Small intestine (tissue), 7 donors: ENCODE data around the gene SPR. TPM values are rescaled to one million over a fixed set of nuclear protein-coding genes. Genes with fewer than 3 reads are reported as not detected.

Experiments
- DNase-seq, 2 donors: peaks; one replicate each; pipeline versions ENCODE4 v3.0.0 to v3.0.0-alpha.2; 2013
- FAIRE-seq: peaks from 2 replicates; lab custom pipeline; 2012; peaks lifted over from hg19 to GRCh38; lab: Jason Lieb, UNC
- H3K27ac ChIP-seq, 3 donors: one replicate each; pipeline ENCODE4 v1.5.1; 2013; ENCODE audit warnings: low read length in 2 of 3, mild to moderate bottlenecking in 2 of 3, control low read depth in 1 of 3, inconsistent platforms in 1 of 3, low read depth in 1 of 3, moderate library complexity in 1 of 3
- H3K27me3 ChIP-seq, 3 donors: one replicate each; pipeline ENCODE4 v1.6.1; 2013; ENCODE audit warnings: low read length in 3 of 3, inconsistent platforms in 1 of 3; ENCODE audit not compliant: control insufficient read depth in 3 of 3, insufficient read depth in 3 of 3
- H3K36me3 ChIP-seq, 3 donors: one replicate each; pipeline ENCODE4 v1.6.1; 2013; ENCODE audit warnings: low read length in 3 of 3, inconsistent platforms in 1 of 3, low read depth in 1 of 3, mild to moderate bottlenecking in 1 of 3, moderate library complexity in 1 of 3; ENCODE audit not compliant: control insufficient read depth in 3 of 3, insufficient read depth in 2 of 3
- H3K4me1 ChIP-seq, 3 donors: one replicate each; pipeline ENCODE4 v1.6.1; 2013; ENCODE audit warnings: low read length in 2 of 3, inconsistent platforms in 1 of 3, low read depth in 1 of 3, mild to moderate bottlenecking in 1 of 3, moderate library complexity in 1 of 3; ENCODE audit not compliant: control insufficient read depth in 3 of 3, insufficient read depth in 2 of 3
- H3K4me3 ChIP-seq, 3 donors: one replicate each; pipeline ENCODE4 v1.5.1; 2013; ENCODE audit warnings: low read length in 3 of 3, control low read depth in 1 of 3, inconsistent platforms in 1 of 3, low read depth in 1 of 3, mild to moderate bottlenecking in 1 of 3, moderate library complexity in 1 of 3
- H3K9me3 ChIP-seq, 2 donors: one replicate each; pipeline ENCODE4 v1.6.1; 2013; ENCODE audit warnings: low read depth in 1 of 2, low read length in 1 of 2; ENCODE audit not compliant: control insufficient read depth in 2 of 2, insufficient read depth in 1 of 2
- WGBS, 3 donors: extraction: QIAGEN DNeasy Blood & Tissue Kit; methylation state at CpG; one replicate each; pipeline ENCODE4 v1.1.7; 2013; 5-methylcytosine and 5-hydroxymethylcytosine counted together
- polyA plus RNA-seq, 4 donors: library from polyadenylated mRNA; stranded (reverse) in 3 of 4; unstranded in 1 of 4; fragments of 200-250 nt in 3 of 4; fragments of 120-200 nt in 1 of 4; gene quantifications; one replicate each; pipeline versions ENCODE4 v1.2.1 to v1.2.3, GENCODE V29; 2013
- donor health status: healthy with polysubstance abuse.
- donor health status: control.
- donor health status: control.
- donor health status: Bipolar disorder and iron deficiency.
- donor health status: healthy.

The SPR gene
- polyA plus RNA-seq, 4 donors = 40.6 to 50.0 (median 44.4) TPM

DNA sequence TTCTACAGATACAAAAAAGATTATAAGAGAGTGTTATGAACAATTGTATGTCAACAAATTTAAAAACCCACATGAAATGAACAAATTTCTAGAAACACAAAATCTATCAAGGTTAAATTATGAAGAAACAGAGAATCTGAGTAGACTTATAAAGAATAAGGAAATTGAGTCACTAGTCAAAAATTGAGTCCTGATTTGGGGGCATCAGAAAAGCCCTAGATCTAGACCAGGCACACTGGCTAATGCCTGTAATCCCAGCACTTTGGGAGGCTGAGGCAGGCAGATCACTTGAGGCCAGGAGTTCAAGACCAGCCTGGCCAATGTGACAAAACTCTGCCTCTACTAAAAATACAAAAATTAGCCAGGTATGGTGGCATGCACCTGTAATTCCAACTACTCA lies 15.3 kb upstream of the SPR start:
- DNase-seq = no peak

GRCh38 chr2:72883356-72883962 lies 3.7 kb upstream of the SPR start:
- WGBS, 3 donors = 7 to 13% (median 10%) methylated on average over 4 of the region's 4 CpGs
- H3K4me3 ChIP-seq = no peak overlapping the region
- DNase-seq (peak in 1 of 2 donors; percentile 63), FAIRE-seq (no peak)
- no peaks in the 10 kb centered on the region for H3K9me3 ChIP-seq
- peaks cover 0 to 2% (median 0%) of the 10 kb centered on the region in 3 donors for H3K36me3 ChIP-seq
- H3K4me1 ChIP-seq = peaks cover 0 to 10% (median 6%) of the 10 kb centered on the region in 3 donors
- no peak overlapping the region for H3K27ac ChIP-seq
- peaks cover 0 to 9% (median 6%) of the 10 kb centered on the region in 3 donors for H3K27me3 ChIP-seq

More for the DNA sequence above, 15.3 kb upstream of the SPR start:
- Histone ChIP-seq H3K4me3 (no peak overlapping the region), H3K36me3 (no peaks in the 10 kb centered on the region), H3K27ac (no peak overlapping the region), H3K9me3 (peaks cover 0 to 4% of the 10 kb centered on the region in 2 donors), H3K4me1 (no peaks in the 10 kb centered on the region), H3K27me3 (peaks cover 0 to 11% (median 0%) of the 10 kb centered on the region in 3 donors)
- FAIRE-seq = no peak

GRCh38 chr2:72886505-72887031 lies 640 bp upstream of the SPR start:
- DNase-seq (no peak), FAIRE-seq (no peak)
- peaks cover 4 to 13% (median 10%) of the 10 kb centered on the region in 3 donors for H3K4me1 ChIP-seq
- H3K9me3 ChIP-seq = no peaks in the 10 kb centered on the region
- peaks cover 0 to 6% (median 6%) of the 10 kb centered on the region in 3 donors for H3K27me3 ChIP-seq
- peaks cover 0 to 17% (median 0%) of the 10 kb centered on the region in 3 donors for H3K36me3 ChIP-seq
- no peak overlapping the region for H3K27ac ChIP-seq
- WGBS, 3 donors = 40 to 48% (median 47%) methylated on average over 7 of the region's 7 CpGs
- peak overlapping the region in 2 of 3 donors; percentile 47 to 85 for H3K4me3 ChIP-seq

DNA sequence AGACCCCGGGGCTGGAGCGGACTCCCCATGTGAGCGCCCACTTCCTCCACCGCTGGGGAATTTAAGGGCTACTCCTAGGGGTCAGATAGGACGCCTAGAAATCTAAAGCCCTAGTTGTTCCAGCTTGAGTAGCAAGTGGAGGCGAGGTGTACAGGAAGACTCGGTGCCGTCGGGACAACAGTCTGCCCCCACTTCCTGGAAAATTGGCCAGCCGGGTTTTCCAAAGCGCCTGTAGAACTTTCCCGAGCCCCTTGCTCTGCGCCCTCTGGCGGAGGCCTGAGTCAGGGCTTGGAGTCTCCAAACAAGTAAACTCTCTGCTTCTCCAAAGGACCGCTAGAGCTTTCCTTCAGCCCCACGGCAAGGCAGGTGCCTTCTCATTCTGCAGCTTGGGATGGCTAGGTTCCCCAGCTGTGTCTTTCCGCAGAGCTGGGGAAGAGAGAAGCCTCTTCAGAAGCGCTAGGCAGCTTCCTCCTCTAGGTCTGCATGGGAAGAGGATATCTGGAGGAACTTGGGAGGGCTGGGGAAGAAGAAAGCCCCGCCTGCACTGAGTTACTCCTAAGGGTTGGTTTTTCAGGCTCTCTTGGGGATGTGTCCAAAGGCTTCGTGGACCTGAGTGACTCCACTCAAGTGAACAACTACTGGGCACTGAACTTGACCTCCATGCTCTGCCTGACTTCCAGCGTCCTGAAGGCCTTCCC lies 681 bp downstream of the SPR start:
- H3K4me3 ChIP-seq = peak overlapping the region; percentile 55 to 85 (median 57)
- H3K27me3 ChIP-seq = peaks cover 0 to 6% (median under 1%) of the 10 kb centered on the region in 3 donors
- no peaks in the 10 kb centered on the region for H3K9me3 ChIP-seq
- H3K4me1 ChIP-seq = peaks cover 4 to 14% (median 10%) of the 10 kb centered on the region in 3 donors
- DNase-seq (peak; percentile 90 to 93), FAIRE-seq (no peak)
- H3K27ac ChIP-seq = peak overlapping the region; percentile 56 to 85 (median 77)
- peaks cover 0 to 27% (median 0%) of the 10 kb centered on the region in 3 donors for H3K36me3 ChIP-seq
- WGBS, 3 donors = 4 to 8% (median 8%) methylated on average over 21 of the region's 21 CpGs

- DNase-seq (no peak), FAIRE-seq (no peak)
- Histone ChIP-seq H3K9me3 (no peaks in the 10 kb centered on the region), H3K4me3 (peak overlapping the region in 1 of 3 donors; percentile 85), H3K27ac (no peak overlapping the region), H3K27me3 (peaks cover 0 to 6% (median 0%) of the 10 kb centered on the region in 3 donors), H3K4me1 (peaks cover 4 to 21% (median 10%) of the 10 kb centered on the region in 3 donors), H3K36me3 (peaks cover 0 to 27% (median 0%) of the 10 kb centered on the region in 3 donors)
- WGBS, 3 donors = 53 to 75% (median 57%) methylated on average over 11 of the region's 11 CpGs
These were observed 1.4 kb downstream of the SPR start for GRCh38 chr2:72888438-72889202.

GRCh38 chr2:72889991-72890390 lies 2.8 kb downstream of the SPR start:
- no peak overlapping the region for H3K27ac ChIP-seq
- 48 to 79% (median 61%) methylated on average over 4 of the region's 4 CpGs for WGBS, 3 donors
- no peak overlapping the region for H3K4me3 ChIP-seq
- peaks cover 0 to 13% (median 0%) of the 10 kb centered on the region in 3 donors for H3K27me3 ChIP-seq
- FAIRE-seq = no peak
- no peaks in the 10 kb centered on the region for H3K9me3 ChIP-seq
- DNase-seq = peak; percentile 16 to 87
- peaks cover 4 to 21% (median 10%) of the 10 kb centered on the region in 3 donors for H3K4me1 ChIP-seq
- H3K36me3 ChIP-seq = peaks cover 0 to 27% (median 0%) of the 10 kb centered on the region in 3 donors

GRCh38 chr2:72891091-72891818 lies 4.0 kb downstream of the SPR start:
- DNase-seq = no peak
- H3K27me3 ChIP-seq = peaks cover 0 to 7% (median 2%) of the 10 kb centered on the region in 3 donors
- H3K9me3 ChIP-seq = no peaks in the 10 kb centered on the region
- no peak overlapping the region for H3K4me3 ChIP-seq
- H3K36me3 ChIP-seq = peaks cover 0 to 27% (median 0%) of the 10 kb centered on the region in 3 donors
- peaks cover 4 to 21% (median 10%) of the 10 kb centered on the region in 3 donors for H3K4me1 ChIP-seq
- H3K27ac ChIP-seq = no peak overlapping the region
- no peak for FAIRE-seq
- WGBS, 3 donors = 82 to 87% (median 83%) methylated on average over 8 of the region's 8 CpGs
